HepG2 (cell line): ENCODE measurements around the gene SELENOH.

Experiments
- CHD2 ChIP-seq: IDR thresholded peaks from 2 replicates; pipeline ENCODE4 v1.6.1; 2011; ENCODE audit warnings: low read depth, low read length, improper control_type of control experiment
- FOXP1 ChIP-seq, 2 experiments: fragments of 450-650 bp in 1 of 2; IDR thresholded peaks; 2 replicates each; pipeline ENCODE4 v1.6.1; 2017 to 2018; ENCODE audit warnings: antibody characterized with exemption in 1 of 2
- HOXA5 ChIP-seq: sonication (generic); formaldehyde crosslinking; IDR thresholded peaks from 2 replicates; pipeline ENCODE4 v1.4.0; 2020; ENCODE audit warnings: missing genetic modification reagents
- KIAA2018 ChIP-seq: sonication (generic); formaldehyde crosslinking; IDR thresholded peaks from 2 replicates; pipeline ENCODE4 v1.5.0; 2020; ENCODE audit warnings: mild to moderate bottlenecking, missing genetic modification reagents, borderline replicate concordance
- KLF12 ChIP-seq: sonication (generic); formaldehyde crosslinking; IDR thresholded peaks from 2 replicates; pipeline ENCODE4 v1.4.0; 2020; ENCODE audit warnings: missing genetic modification reagents, borderline replicate concordance
- MIER2 ChIP-seq: IDR thresholded peaks from 2 replicates; pipeline ENCODE4 v1.6.1; 2016; ENCODE audit warnings: missing biosample characterization, missing genetic modification reagents
- RAD21 ChIP-seq: fragments of 450-650 bp; formaldehyde crosslinking; IDR thresholded peaks from 2 replicates; pipeline ENCODE4 v1.5.0; 2020; ENCODE audit warnings: mild to moderate bottlenecking
- SP1 ChIP-seq, 2 experiments: fragments of 450-650 bp in 1 of 2; sonication (generic) in 1 of 2; formaldehyde crosslinking in 1 of 2; IDR thresholded peaks; 2 replicates each; pipeline versions ENCODE4 v1.4.0 to v1.6.1; 2016 to 2020; ENCODE audit warnings: missing genetic modification reagents in 1 of 2
- SUZ12 ChIP-seq: fragments of 150-350 bp; IDR thresholded peaks from 2 replicates; pipeline ENCODE4 v1.6.1; 2014; ENCODE audit warnings: low read depth, low read length
- TEAD2 ChIP-seq: sonication (generic); formaldehyde crosslinking; IDR thresholded peaks from 2 replicates; pipeline ENCODE4 v1.9.0; 2021; ENCODE audit warnings: missing genetic modification reagents
- ZNF644 ChIP-seq: IDR thresholded peaks from 2 replicates; pipeline ENCODE4 v1.6.1; 2016; ENCODE audit warnings: low read depth
- ZNF7 ChIP-seq: IDR thresholded peaks from 2 replicates; pipeline ENCODE4 v1.6.1; 2016; ENCODE audit warnings: missing biosample characterization, missing genetic modification reagents
- TF ChIP-seq, protein P1 (sequence below): sonication (generic); formaldehyde crosslinking; IDR thresholded peaks from 2 replicates; pipeline ENCODE4 v1.5.0; 2020; ENCODE audit warnings: mild to moderate bottlenecking, missing genetic modification reagents, moderate library complexity
- TF ChIP-seq, protein P2 (sequence below): sonication (generic); formaldehyde crosslinking; IDR thresholded peaks from 2 replicates; pipeline ENCODE4 v1.4.0; 2020; ENCODE audit warnings: mild to moderate bottlenecking, missing genetic modification reagents

- TF ChIP-seq RAD21 (CRISPR knock-in tag) (no peak), MIER2 (CRISPR knock-in tag) (no peak), HOXA5 (CRISPR knock-in tag) (no peak), KLF12 (CRISPR knock-in tag) (no peak), ZNF644 (CRISPR knock-in tag) (no peak), CHD2 (no peak), FOXP1 (IDR thresholded peaks at IDR 0.05) (no peak), FOXP1 (CRISPR knock-in tag; IDR thresholded peaks at IDR 0.05) (no peak), SP1 (IDR thresholded peaks at IDR 0.05) (no peak), SP1 (CRISPR knock-in tag; IDR thresholded peaks at IDR 0.05) (no peak), TEAD2 (no peak), SUZ12 (no peak), ZNF7 (CRISPR knock-in tag) (no peak), KIAA2018 (no peak)
- TF ChIP-seq, protein P1, sequence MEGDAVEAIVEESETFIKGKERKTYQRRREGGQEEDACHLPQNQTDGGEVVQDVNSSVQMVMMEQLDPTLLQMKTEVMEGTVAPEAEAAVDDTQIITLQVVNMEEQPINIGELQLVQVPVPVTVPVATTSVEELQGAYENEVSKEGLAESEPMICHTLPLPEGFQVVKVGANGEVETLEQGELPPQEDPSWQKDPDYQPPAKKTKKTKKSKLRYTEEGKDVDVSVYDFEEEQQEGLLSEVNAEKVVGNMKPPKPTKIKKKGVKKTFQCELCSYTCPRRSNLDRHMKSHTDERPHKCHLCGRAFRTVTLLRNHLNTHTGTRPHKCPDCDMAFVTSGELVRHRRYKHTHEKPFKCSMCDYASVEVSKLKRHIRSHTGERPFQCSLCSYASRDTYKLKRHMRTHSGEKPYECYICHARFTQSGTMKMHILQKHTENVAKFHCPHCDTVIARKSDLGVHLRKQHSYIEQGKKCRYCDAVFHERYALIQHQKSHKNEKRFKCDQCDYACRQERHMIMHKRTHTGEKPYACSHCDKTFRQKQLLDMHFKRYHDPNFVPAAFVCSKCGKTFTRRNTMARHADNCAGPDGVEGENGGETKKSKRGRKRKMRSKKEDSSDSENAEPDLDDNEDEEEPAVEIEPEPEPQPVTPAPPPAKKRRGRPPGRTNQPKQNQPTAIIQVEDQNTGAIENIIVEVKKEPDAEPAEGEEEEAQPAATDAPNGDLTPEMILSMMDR (CRISPR knock-in tag): no peak
- TF ChIP-seq, protein P2, sequence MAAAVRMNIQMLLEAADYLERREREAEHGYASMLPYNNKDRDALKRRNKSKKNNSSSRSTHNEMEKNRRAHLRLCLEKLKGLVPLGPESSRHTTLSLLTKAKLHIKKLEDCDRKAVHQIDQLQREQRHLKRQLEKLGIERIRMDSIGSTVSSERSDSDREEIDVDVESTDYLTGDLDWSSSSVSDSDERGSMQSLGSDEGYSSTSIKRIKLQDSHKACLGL (CRISPR knock-in tag): no peak
Observed at GRCh38 chr11:57791321-57792059, 50.2 kb downstream of the SELENOH start.
